B cell (primary cell): Measurements from ENCODE around the gene METTL5. TPM values are rescaled to one million over a fixed set of nuclear protein-coding genes. Genes with fewer than 3 reads are reported as not detected.

ENCODE experiments used
- ATAC-seq: fragments of 200-7000 bp; cut with Tn5 transposase; one replicate; pipeline ENCODE4 v1.10.0; 2021; ENCODE audit warnings: low read depth, mild to moderate bottlenecking, moderate number of reproducible peaks, moderate library complexity
- CTCF ChIA-PET: fragments of 350-600 bp; sonication (Branson Sonifier 250); formaldehyde crosslinking; loops from one replicate; lab custom pipeline; 2021; ENCODE audit warnings: antibody characterized with exemption, inconsistent platforms; lab: Charles Lee
- POLR2A ChIA-PET: fragments of 350-600 bp; sonication (Branson Sonifier 250); formaldehyde crosslinking; loops from one replicate; lab custom pipeline; 2021; ENCODE audit warnings: antibody characterized with exemption; lab: Charles Lee
- DNase-seq: peaks from one replicate; pipeline ENCODE4 v3.0.0; 2013
- H2AFZ ChIP-seq: 2 replicates; pipeline ENCODE4 v1.6.1; 2012; ENCODE audit warnings: mild to moderate bottlenecking, low read depth, low read length; ENCODE audit not compliant: insufficient read depth, poor library complexity, severe bottlenecking
- H3K27ac ChIP-seq, 2 donors: 1 replicate in 1 of 2; 2 replicates in 1 of 2; pipeline ENCODE4 v1.5.1; 2012 to 2013; ENCODE audit warnings: low read length in 2 of 2, mild to moderate bottlenecking in 2 of 2, moderate library complexity in 1 of 2
- H3K27me3 ChIP-seq, 4 experiments: fragments of 200-600 bp in 1 of 4; sonication (generic) in 1 of 4; replicated peaks in 1 of 4; 1 replicate in 2 of 4; 2 replicates in 2 of 4; pipeline versions ENCODE4 v1.6.1 to v1.7.0; 2013 to 2016; ENCODE audit warnings: low read length in 3 of 4, mild to moderate bottlenecking in 2 of 4, mixed read lengths in 1 of 4, moderate library complexity in 1 of 4; ENCODE audit not compliant: insufficient read depth in 4 of 4, control insufficient read depth in 3 of 4; ENCODE audit errors: control extremely low read depth in 1 of 4
- H3K36me3 ChIP-seq, 2 experiments: replicated peaks in 1 of 2; 1 replicate in 1 of 2; 2 replicates in 1 of 2; pipeline versions ENCODE4 v1.6.1 to v1.7.1; 2013; ENCODE audit warnings: low read length in 1 of 2; ENCODE audit not compliant: insufficient read depth in 2 of 2, control insufficient read depth in 1 of 2; ENCODE audit errors: control extremely low read depth in 1 of 2, extremely low read depth in 1 of 2
- H3K4me1 ChIP-seq, 2 donors: fragments of 200-600 bp in 1 of 2; sonication (generic) in 1 of 2; 1 replicate in 1 of 2; 2 replicates in 1 of 2; pipeline versions ENCODE4 v1.5.1 to v1.6.1; 2013 to 2017; ENCODE audit warnings: low read length in 2 of 2; ENCODE audit not compliant: control insufficient read depth in 2 of 2, insufficient read depth in 2 of 2
- H3K4me2 ChIP-seq: replicated peaks from 2 replicates; pipeline ENCODE3; 2012; ENCODE audit warnings: mild to moderate bottlenecking, low read depth, low read length; ENCODE audit not compliant: poor library complexity, severe bottlenecking
- H3K4me3 ChIP-seq, 5 experiments: fragments of 200-600 bp in 1 of 5; sonication (generic) in 1 of 5; 1 replicate in 3 of 5; 2 replicates in 2 of 5; pipeline versions ENCODE4 v1.5.1 to v1.7.0; 2011 to 2016; ENCODE audit warnings: low read length in 4 of 5, mild to moderate bottlenecking in 4 of 5, low read depth in 2 of 5, control low read depth in 1 of 5, moderate library complexity in 1 of 5; ENCODE audit not compliant: insufficient read depth in 1 of 5; ENCODE audit errors: control extremely low read depth in 1 of 5, extremely low read depth in 1 of 5
- H3K79me2 ChIP-seq: fragments of 200-600 bp; sonication (generic); one replicate; pipeline ENCODE4 v1.6.0; 2016; ENCODE audit warnings: low read length; ENCODE audit not compliant: control insufficient read depth, insufficient read depth
- H3K9ac ChIP-seq: fragments of 200-600 bp; sonication (generic); 2 replicates; pipeline ENCODE4 v1.6.1; 2017; ENCODE audit warnings: mild to moderate bottlenecking, low read length, moderate library complexity
- H3K9me3 ChIP-seq, 3 donors: one replicate each; pipeline versions ENCODE4 v1.6.1 to v1.7.1; 2013; ENCODE audit warnings: low read length in 2 of 3; ENCODE audit not compliant: control insufficient read depth in 2 of 3, insufficient read depth in 1 of 3; ENCODE audit errors: control extremely low read depth in 1 of 3
- H4K20me1 ChIP-seq: 2 replicates; pipeline ENCODE4 v1.6.0; 2012; ENCODE audit warnings: mild to moderate bottlenecking, low read length; ENCODE audit not compliant: insufficient read depth, control insufficient read depth, poor library complexity, severe bottlenecking
- H3K27ac Mint-ChIP-seq: one replicate; pipeline ENCODE4 v1.8.0; 2021; ENCODE audit warnings: mixed read lengths
- H3K27me3 Mint-ChIP-seq: one replicate; pipeline ENCODE4 v1.8.0; 2021; ENCODE audit warnings: mixed read lengths
- H3K4me1 Mint-ChIP-seq: one replicate; pipeline ENCODE4 v1.8.0; 2021; ENCODE audit warnings: mixed read lengths
- H3K4me3 Mint-ChIP-seq: one replicate; pipeline ENCODE4 v1.8.0; 2021; ENCODE audit warnings: mixed read lengths
- H3K9me3 Mint-ChIP-seq: one replicate; pipeline ENCODE4 v1.8.0; 2022; ENCODE audit warnings: mixed read lengths; ENCODE audit not compliant: insufficient read depth
- CTCF ChIP-seq: fragments of 200-600 bp; IDR thresholded peaks from one replicate; pipeline ENCODE4 v1.8.0; 2022; ENCODE audit warnings: antibody characterized with exemption, mild to moderate bottlenecking
- EZH2 ChIP-seq: IDR thresholded peaks from 2 replicates; pipeline ENCODE4 v1.6.1; 2012; ENCODE audit warnings: borderline replicate concordance, low read depth, mild to moderate bottlenecking, moderate library complexity, low read length; ENCODE audit not compliant: insufficient read depth, poor library complexity, severe bottlenecking
- WGBS: methylation state at CpG from one replicate; pipeline ENCODE4 v1.1.5; 2013; ENCODE audit warnings: missing lambda C conversion rate; ENCODE audit not compliant: insufficient coverage; 5-methylcytosine and 5-hydroxymethylcytosine counted together
- intact Hi-C: fragments of 100-400 bp; cut with micrococcal nuclease; formaldehyde crosslinking; loops from one replicate; pipeline ENCODE4 v1.10.0; 2022
- polyA plus RNA-seq: library from polyadenylated mRNA; depleted of rRNA; stranded (reverse); fragments of >200 nt; gene quantifications from 2 replicates; pipeline ENCODE4 v1.2.3, GENCODE V29; 2012
- total RNA-seq, 2 donors: library from RNA; stranded (reverse); fragments of 120-200 nt in 1 of 2; gene quantifications; 1 replicate in 1 of 2; 2 replicates in 1 of 2; pipeline versions ENCODE4 v1.2.3 to v1.2.4, GENCODE V29; 2013 to 2022

METTL5 gene
- total and polyA plus RNA-seq, 2 donors (not counting 1 experiment from before 2014, with no cell fraction given), result 12.7 to 36.4 TPM

DNA sequence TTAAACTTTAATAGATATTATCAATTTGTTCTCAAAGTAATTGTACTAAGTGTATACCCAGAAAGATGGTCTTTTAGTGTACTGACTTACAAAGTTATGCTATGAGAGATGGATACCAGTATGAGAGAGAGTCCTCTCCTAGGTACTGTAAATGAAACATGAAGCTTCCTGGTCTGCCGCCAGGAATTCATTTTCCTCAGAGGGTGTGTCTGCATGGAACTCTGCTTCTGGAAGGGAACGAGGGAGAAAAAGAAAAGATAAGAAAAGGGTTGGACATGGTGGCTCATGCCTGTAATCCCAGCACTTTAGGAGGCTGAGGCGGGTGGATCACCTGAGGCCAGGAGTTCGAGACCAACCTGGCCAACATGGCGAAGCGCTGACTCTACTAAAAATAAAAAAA is 28.3 kb downstream of the METTL5 start:
- ATAC-seq, result no peak
- no peak overlapping the region for H3K27ac Mint-ChIP-seq

GRCh38 chr2:169795181-169795580 is 29.5 kb downstream of the METTL5 start:
- Histone ChIP-seq H3K9me3 (no peaks in the 10 kb centered on the region), H4K20me1 (no peaks in the 10 kb centered on the region), H3K27me3 (no peaks in the 10 kb centered on the region), H3K4me1 (peaks cover 10 to 12% of the 10 kb centered on the region in 2 donors), H3K4me2 (no peak overlapping the region), H2AFZ (no peak overlapping the region), H3K79me2 (peaks cover 11% of the 10 kb centered on the region), H3K27ac (no peak overlapping the region), H3K4me3 (no peak overlapping the region), H3K36me3 (no peaks in the 10 kb centered on the region), H3K9ac (no peak overlapping the region)
- no peaks in the 10 kb centered on the region for H3K27me3 Mint-ChIP-seq
- CTCF ChIA-PET, result no interaction called here
- intact Hi-C loops, result loop anchor here (5.0 kb wide), 1 partner anchor 223 kb away; the partner anchor contains the start of gene FASTKD1
- no peak for TF ChIP-seq CTCF
- TF ChIP-seq EZH2, result no peak
- ATAC-seq, result no peak
- peaks cover 13% of the 10 kb centered on the region for H3K4me1 Mint-ChIP-seq
- no peak overlapping the region for H3K4me3 Mint-ChIP-seq
- no CpG with 5 or more reads among the region's 2 CpGs for WGBS
- H3K27ac Mint-ChIP-seq, result no peak overlapping the region
- DNase-seq, result no peak
- POLR2A ChIA-PET, result no interaction called here
- H3K9me3 Mint-ChIP-seq, result no peaks in the 10 kb centered on the region

More for the DNA sequence above, 28.3 kb downstream of the METTL5 start:
- H3K79me2 ChIP-seq, result peaks cover 23% of the 10 kb centered on the region
- Mint-ChIP-seq H3K9me3 (no peaks in the 10 kb centered on the region), H3K4me1 (peaks cover 17% of the 10 kb centered on the region), H3K4me3 (no peak overlapping the region), H3K27me3 (no peaks in the 10 kb centered on the region)
- intact Hi-C loops, result loop anchor here (5.0 kb wide), 1 partner anchor 224 kb away; the partner anchor contains the start of gene FASTKD1
- no peaks in the 10 kb centered on the region for H3K27me3 ChIP-seq
- WGBS, result 88% methylated on average over 3 of the region's 6 CpGs
- H3K4me2 ChIP-seq, result no peak overlapping the region
- DNase-seq, result no peak
- no peaks in the 10 kb centered on the region for H3K36me3 ChIP-seq
- H3K9me3 ChIP-seq, result no peaks in the 10 kb centered on the region
- H3K27ac ChIP-seq, result no peak overlapping the region
- CTCF ChIA-PET, result no interaction called here
- no peaks in the 10 kb centered on the region for H4K20me1 ChIP-seq
- TF ChIP-seq EZH2, result no peak
- no peak overlapping the region for H3K4me3 ChIP-seq
- POLR2A ChIA-PET, result no interaction called here
- no peak overlapping the region for H3K9ac ChIP-seq
- no peak overlapping the region for H2AFZ ChIP-seq
- peaks cover 10 to 15% of the 10 kb centered on the region in 2 donors for H3K4me1 ChIP-seq
